ENCODE results near the gene SUPT6H.

DNA sequence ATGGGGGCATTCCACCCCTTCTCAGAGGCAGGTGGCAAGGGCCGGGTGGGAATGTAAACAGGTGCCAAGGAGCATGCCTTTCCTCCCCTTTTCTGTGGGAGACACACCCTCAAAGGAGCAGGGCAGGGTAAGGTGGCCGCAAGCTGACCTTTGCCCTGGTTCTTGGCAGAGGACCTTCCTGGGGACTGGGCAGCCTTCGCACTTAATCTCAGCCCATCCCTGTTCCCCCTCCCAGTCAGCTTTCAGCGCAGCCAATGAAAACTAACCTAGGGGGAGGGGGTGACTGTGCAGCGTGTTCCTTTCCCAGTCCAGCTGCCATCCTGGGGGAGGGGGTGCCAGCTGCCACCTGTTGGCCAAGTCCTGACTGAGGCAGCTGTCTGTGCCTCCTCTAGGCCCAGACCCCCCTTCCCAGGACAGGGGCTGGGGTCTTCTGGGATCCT, 84.6 kb downstream of the SUPT6H start:
- TF ChIP-seq, protein P1, sequence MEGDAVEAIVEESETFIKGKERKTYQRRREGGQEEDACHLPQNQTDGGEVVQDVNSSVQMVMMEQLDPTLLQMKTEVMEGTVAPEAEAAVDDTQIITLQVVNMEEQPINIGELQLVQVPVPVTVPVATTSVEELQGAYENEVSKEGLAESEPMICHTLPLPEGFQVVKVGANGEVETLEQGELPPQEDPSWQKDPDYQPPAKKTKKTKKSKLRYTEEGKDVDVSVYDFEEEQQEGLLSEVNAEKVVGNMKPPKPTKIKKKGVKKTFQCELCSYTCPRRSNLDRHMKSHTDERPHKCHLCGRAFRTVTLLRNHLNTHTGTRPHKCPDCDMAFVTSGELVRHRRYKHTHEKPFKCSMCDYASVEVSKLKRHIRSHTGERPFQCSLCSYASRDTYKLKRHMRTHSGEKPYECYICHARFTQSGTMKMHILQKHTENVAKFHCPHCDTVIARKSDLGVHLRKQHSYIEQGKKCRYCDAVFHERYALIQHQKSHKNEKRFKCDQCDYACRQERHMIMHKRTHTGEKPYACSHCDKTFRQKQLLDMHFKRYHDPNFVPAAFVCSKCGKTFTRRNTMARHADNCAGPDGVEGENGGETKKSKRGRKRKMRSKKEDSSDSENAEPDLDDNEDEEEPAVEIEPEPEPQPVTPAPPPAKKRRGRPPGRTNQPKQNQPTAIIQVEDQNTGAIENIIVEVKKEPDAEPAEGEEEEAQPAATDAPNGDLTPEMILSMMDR (IDR thresholded peaks at IDR 0.05), result no peak
- TF ChIP-seq POLR2A (IDR thresholded peaks at IDR 0.05), result no peak
